ENCODE data around the gene HES5. TPM values are rescaled to one million over a fixed set of nuclear protein-coding genes. Genes with fewer than 3 reads are reported as not detected.

The HES5 gene
- total RNA-seq, 4 donors from 2014 or later, result not detected

DNA sequence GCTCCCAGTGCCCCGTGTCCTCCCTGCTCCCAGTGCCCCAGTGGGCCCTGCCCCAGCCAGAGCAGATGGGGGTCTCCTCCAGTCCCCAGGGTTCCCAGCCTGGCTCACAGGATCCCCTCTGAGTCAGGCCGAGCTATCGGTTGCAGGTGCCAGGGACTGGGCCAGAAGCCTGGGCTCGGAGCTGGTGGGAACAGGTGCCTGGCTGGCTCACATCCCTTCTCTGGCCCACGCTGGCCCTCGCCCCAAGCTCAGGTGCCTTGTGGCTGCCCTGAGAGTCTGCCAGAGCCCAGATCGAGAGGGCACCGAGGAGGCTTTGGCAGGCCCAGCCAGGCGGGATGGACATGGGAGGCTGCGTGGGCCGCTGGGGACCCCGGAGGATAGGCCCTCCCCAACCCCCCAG, 35.0 kb downstream of the HES5 start:
- H3K27me3 ChIP-seq, result peaks cover 55% of the 10 kb centered on the region
- WGBS, 2 donors (ENCODE audit: low coverage in 1 of 2), result no CpG with 5 or more reads among the region's 12 CpGs
- H3K27ac ChIP-seq, result no peak overlapping the region
- no peaks in the 10 kb centered on the region for H3K9me3 ChIP-seq
- no peak overlapping the region for H3K4me3 ChIP-seq
- TF ChIP-seq, protein P1, sequence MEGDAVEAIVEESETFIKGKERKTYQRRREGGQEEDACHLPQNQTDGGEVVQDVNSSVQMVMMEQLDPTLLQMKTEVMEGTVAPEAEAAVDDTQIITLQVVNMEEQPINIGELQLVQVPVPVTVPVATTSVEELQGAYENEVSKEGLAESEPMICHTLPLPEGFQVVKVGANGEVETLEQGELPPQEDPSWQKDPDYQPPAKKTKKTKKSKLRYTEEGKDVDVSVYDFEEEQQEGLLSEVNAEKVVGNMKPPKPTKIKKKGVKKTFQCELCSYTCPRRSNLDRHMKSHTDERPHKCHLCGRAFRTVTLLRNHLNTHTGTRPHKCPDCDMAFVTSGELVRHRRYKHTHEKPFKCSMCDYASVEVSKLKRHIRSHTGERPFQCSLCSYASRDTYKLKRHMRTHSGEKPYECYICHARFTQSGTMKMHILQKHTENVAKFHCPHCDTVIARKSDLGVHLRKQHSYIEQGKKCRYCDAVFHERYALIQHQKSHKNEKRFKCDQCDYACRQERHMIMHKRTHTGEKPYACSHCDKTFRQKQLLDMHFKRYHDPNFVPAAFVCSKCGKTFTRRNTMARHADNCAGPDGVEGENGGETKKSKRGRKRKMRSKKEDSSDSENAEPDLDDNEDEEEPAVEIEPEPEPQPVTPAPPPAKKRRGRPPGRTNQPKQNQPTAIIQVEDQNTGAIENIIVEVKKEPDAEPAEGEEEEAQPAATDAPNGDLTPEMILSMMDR (IDR thresholded peaks at IDR 0.05), result no peak
- TF ChIP-seq POLR2A (IDR thresholded peaks at IDR 0.05) (no peak), POLR2AphosphoS5 (IDR thresholded peaks at IDR 0.05) (no peak), EP300 (IDR thresholded peaks at IDR 0.05) (no peak)
- H3K36me3 ChIP-seq, result no peaks in the 10 kb centered on the region
- no peaks in the 10 kb centered on the region for H3K4me1 ChIP-seq
- no peak for ATAC-seq

DNA sequence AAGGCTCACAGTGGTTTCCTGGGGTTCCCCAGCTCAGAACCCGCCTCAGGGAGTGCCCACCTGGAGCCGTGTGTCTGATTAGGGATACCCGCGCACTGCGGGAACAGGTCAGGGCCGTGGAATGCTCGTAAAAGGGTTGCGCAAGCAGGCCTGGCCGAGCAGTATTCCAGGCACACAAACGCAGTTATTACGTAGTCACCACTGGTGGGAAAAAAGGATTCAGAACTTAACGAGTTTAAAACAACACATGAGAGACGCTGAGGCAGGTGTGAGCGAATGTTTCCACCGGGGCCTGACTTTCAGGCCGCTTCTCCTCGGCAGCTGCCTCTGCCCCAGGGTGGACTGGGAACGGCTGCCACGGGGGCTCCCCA, 35.8 kb downstream of the HES5 start:
- Histone ChIP-seq H3K27me3 (peaks cover 48% of the 10 kb centered on the region), H3K36me3 (no peaks in the 10 kb centered on the region), H3K4me3 (no peak overlapping the region), H3K9me3 (peaks cover 0 to 2% (median 0%) of the 10 kb centered on the region in 3 donors), H3K4me1 (no peaks in the 10 kb centered on the region), H3K27ac (no peak overlapping the region)
- TF ChIP-seq POLR2A (IDR thresholded peaks at IDR 0.05) (no peak), POLR2AphosphoS5 (IDR thresholded peaks at IDR 0.05) (no peak), EP300 (IDR thresholded peaks at IDR 0.05) (no peak)
- TF ChIP-seq, protein P1 (IDR thresholded peaks at IDR 0.05), result no peak
- WGBS, 2 donors (ENCODE audit: low coverage in 1 of 2), result 70 to 72% methylated on average over 2 to 11 of the region's 19 CpGs
- ATAC-seq, result no peak

DNA sequence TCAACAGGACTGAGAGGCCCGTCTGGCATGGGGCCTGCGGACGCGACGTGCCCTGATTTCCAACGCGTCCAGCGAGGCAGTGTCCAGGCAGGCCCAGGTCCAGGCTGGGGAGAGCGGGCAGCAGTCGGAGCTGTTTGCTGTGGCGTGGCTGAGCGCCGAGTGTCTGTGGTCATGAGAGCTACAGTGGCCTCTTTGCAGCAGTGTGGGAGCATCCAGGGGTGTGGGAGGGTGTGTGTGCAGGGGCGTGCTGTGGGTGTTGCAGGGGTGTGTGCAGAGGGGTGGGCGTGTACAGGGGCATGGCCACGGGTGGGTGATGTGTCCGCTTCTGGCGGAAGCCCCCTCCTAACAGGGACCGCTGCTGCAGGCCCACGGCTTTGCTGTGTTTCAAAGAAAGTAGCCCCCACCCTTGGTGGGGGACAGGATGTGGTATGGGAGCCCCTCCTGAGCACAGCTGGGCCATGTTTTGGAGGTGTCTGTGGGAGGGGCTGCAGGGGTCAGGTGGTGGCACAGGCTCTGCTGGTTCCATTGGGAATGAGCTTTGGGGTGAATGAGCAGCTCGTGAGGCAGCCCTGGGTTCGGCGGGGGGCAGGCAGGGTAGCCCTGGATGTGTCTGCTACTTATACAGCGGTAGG, 36.3 kb downstream of the HES5 start:
- H3K4me3 ChIP-seq, result no peak overlapping the region
- H3K27ac ChIP-seq, result no peak overlapping the region
- no peaks in the 10 kb centered on the region for H3K36me3 ChIP-seq
- no peak for ATAC-seq
- H3K4me1 ChIP-seq, result no peaks in the 10 kb centered on the region
- 100% methylated on average over 1 of the region's 24 CpGs; no CpG with 5 or more reads in 1 of the 2 donors for WGBS, 2 donors (ENCODE audit: low coverage in 1 of 2)
- peaks cover 0 to 7% (median 0%) of the 10 kb centered on the region in 3 donors for H3K9me3 ChIP-seq
- TF ChIP-seq POLR2AphosphoS5 (IDR thresholded peaks at IDR 0.05) (no peak), POLR2A (IDR thresholded peaks at IDR 0.05) (no peak), EP300 (IDR thresholded peaks at IDR 0.05) (no peak)
- TF ChIP-seq, protein P1 (IDR thresholded peaks at IDR 0.05), result no peak
- peaks cover 43% of the 10 kb centered on the region for H3K27me3 ChIP-seq

DNA sequence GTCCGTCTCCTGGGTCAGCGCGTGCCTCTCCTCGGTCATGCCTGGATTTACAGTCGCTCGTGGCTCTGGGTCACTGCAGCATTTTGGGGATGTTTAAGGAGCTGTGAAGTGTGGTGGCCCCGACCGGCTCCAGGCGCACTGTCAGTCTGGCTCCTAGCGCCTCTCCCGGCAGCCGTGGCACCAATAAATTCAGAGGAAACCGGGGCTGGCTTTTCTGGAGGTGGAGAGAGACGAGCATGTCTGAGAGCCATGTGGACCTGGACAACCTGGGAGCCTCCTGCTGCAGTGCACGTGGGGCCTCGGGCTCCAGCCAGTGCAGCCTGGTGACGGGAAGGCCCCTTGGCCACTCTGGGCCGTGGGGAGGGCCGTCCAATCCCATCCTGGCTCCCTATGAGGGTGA, 36.8 kb downstream of the HES5 start:
- no CpG with 5 or more reads among the region's 19 CpGs for WGBS, 2 donors (ENCODE audit: low coverage in 1 of 2)
- Histone ChIP-seq H3K36me3 (no peaks in the 10 kb centered on the region), H3K27ac (no peak overlapping the region), H3K4me3 (no peak overlapping the region), H3K27me3 (peaks cover 37% of the 10 kb centered on the region), H3K9me3 (peaks cover 0 to 13% (median 0%) of the 10 kb centered on the region in 3 donors), H3K4me1 (no peaks in the 10 kb centered on the region)
- no peak for ATAC-seq
- no peak for TF ChIP-seq POLR2AphosphoS5 (IDR thresholded peaks at IDR 0.05)
- no peak for TF ChIP-seq POLR2A (IDR thresholded peaks at IDR 0.05)
- TF ChIP-seq, protein P1 (IDR thresholded peaks at IDR 0.05), result no peak
- TF ChIP-seq EP300 (IDR thresholded peaks at IDR 0.05), result no peak

DNA sequence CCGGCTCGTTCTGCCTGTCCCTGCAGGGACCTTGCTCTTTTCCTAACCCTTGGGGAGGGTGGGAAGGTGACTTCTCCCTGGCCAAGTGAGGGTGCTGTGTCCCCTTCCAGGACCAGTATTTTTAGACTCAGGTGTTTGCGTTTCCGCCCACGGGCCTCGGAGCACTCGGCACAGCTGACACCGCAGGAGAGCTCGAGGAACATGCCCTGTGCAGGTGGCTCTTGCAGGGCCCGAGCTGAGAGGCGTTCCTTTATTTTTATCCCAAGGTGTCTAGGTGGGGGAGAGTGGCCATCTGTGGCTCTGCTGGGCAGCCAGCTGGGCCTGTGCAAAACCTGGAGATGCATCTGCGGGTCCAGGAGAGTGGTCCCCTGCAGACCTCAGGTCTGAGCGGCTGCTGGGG, 38.0 kb downstream of the HES5 start:
- WGBS, 2 donors (ENCODE audit: low coverage in 1 of 2), result 61 to 67% methylated on average over 2 to 5 of the region's 13 CpGs
- ATAC-seq, result no peak
- Histone ChIP-seq H3K9me3 (peaks cover 0 to 17% (median 0%) of the 10 kb centered on the region in 3 donors), H3K27me3 (peaks cover 27% of the 10 kb centered on the region), H3K4me1 (no peaks in the 10 kb centered on the region), H3K27ac (no peak overlapping the region), H3K36me3 (no peaks in the 10 kb centered on the region), H3K4me3 (no peak overlapping the region)
- TF ChIP-seq EP300 (IDR thresholded peaks at IDR 0.05) (no peak), POLR2A (IDR thresholded peaks at IDR 0.05) (no peak), POLR2AphosphoS5 (IDR thresholded peaks at IDR 0.05) (no peak)
- TF ChIP-seq, protein P1 (IDR thresholded peaks at IDR 0.05), result no peak

All from gastroesophageal sphincter (tissue), 4 donors.